Osteoblast (primary cell): Measurements from ENCODE around the gene DAPK1. TPM values are rescaled to one million over a fixed set of nuclear protein-coding genes. Genes with fewer than 3 reads are reported as not detected.

Source experiments
- DNase-seq: peaks from one replicate; pipeline ENCODE4 v3.0.0; 2011; ENCODE audit warnings: low spot score, mixed read lengths; ENCODE audit not compliant: insufficient read length; ENCODE audit errors: missing footprints
- H2AFZ ChIP-seq: 2 replicates; pipeline ENCODE4 v1.6.0; 2011; ENCODE audit warnings: mild to moderate bottlenecking, low read length
- H3K27ac ChIP-seq: 2 replicates; pipeline ENCODE4 v1.5.1; 2011; ENCODE audit warnings: mild to moderate bottlenecking, low read depth, low read length, moderate library complexity
- H3K27me3 ChIP-seq: 2 replicates; pipeline ENCODE4 v1.6.0; 2012; ENCODE audit warnings: mild to moderate bottlenecking, control low read depth, inconsistent platforms, low read length, moderate library complexity; ENCODE audit not compliant: insufficient read depth
- H3K36me3 ChIP-seq: 2 replicates; pipeline ENCODE4 v1.5.1; 2011; ENCODE audit warnings: mild to moderate bottlenecking, low read length, control low read depth, moderate library complexity; ENCODE audit not compliant: insufficient read depth
- H3K4me1 ChIP-seq: 2 replicates; pipeline ENCODE4 v1.5.1; 2011; ENCODE audit warnings: mild to moderate bottlenecking, low read length, control low read depth, moderate library complexity; ENCODE audit not compliant: insufficient read depth
- H3K4me2 ChIP-seq: 2 replicates; pipeline ENCODE4 v1.6.0; 2011; ENCODE audit warnings: mild to moderate bottlenecking, low read length; ENCODE audit not compliant: insufficient read depth
- H3K4me3 ChIP-seq: fragments of 200-600 bp; sonication (generic); 3 replicates; pipeline ENCODE4 v1.5.1; 2012; ENCODE audit warnings: mild to moderate bottlenecking, low read length, inconsistent platforms; ENCODE audit not compliant: insufficient read depth
- H3K79me2 ChIP-seq: 2 replicates; pipeline ENCODE4 v1.6.0; 2012; ENCODE audit warnings: mild to moderate bottlenecking, low read length, control low read depth, inconsistent platforms; ENCODE audit not compliant: insufficient read depth
- H3K9me3 ChIP-seq: 2 replicates; pipeline ENCODE4 v1.5.1; 2011; ENCODE audit warnings: low read depth, low read length, control low read depth
- H4K20me1 ChIP-seq: 2 replicates; pipeline ENCODE4 v1.6.0; 2012; ENCODE audit warnings: mild to moderate bottlenecking, low read length, control low read depth; ENCODE audit not compliant: insufficient read depth
- CTCF ChIP-seq: IDR thresholded peaks from 2 replicates; pipeline ENCODE4 v1.5.1; 2011; ENCODE audit warnings: mild to moderate bottlenecking, low read depth, low read length, moderate library complexity; ENCODE audit errors: extremely low read depth
- total RNA-seq: library from RNA; depleted of rRNA; stranded (reverse); fragments of >200 nt; gene quantifications from 2 replicates; pipeline ENCODE4 v1.2.3, GENCODE V29; 2012

The DAPK1 gene
- total RNA-seq, 1 donor = 55.4 TPM

- Histone ChIP-seq H3K27me3 (peaks cover 2% of the 10 kb centered on the region), H3K27ac (no peak overlapping the region), H3K4me3 (no peak overlapping the region), H3K4me2 (no peak overlapping the region), H3K36me3 (no peaks in the 10 kb centered on the region), H3K79me2 (no peaks in the 10 kb centered on the region), H2AFZ (no peak overlapping the region), H3K9me3 (peaks cover 6% of the 10 kb centered on the region), H3K4me1 (no peaks in the 10 kb centered on the region), H4K20me1 (no peaks in the 10 kb centered on the region)
- no peak for DNase-seq
- TF ChIP-seq CTCF = no peak
Measured at GRCh38 chr9:87665505-87665904, 167.8 kb downstream of the DAPK1 start.

- Histone ChIP-seq H3K4me2 (no peak overlapping the region), H3K4me3 (no peak overlapping the region), H3K27me3 (peaks cover 2% of the 10 kb centered on the region), H3K79me2 (no peaks in the 10 kb centered on the region), H4K20me1 (no peaks in the 10 kb centered on the region), H3K4me1 (no peaks in the 10 kb centered on the region), H2AFZ (no peak overlapping the region), H3K27ac (no peak overlapping the region), H3K9me3 (peaks cover 6% of the 10 kb centered on the region), H3K36me3 (no peaks in the 10 kb centered on the region)
- TF ChIP-seq CTCF = peak; percentile 25
- peak; percentile 66 for DNase-seq
Measured at GRCh38 chr9:87667164-87667738, 169.6 kb downstream of the DAPK1 start.

- no peaks in the 10 kb centered on the region for H4K20me1 ChIP-seq
- H3K36me3 ChIP-seq = no peaks in the 10 kb centered on the region
- H3K9me3 ChIP-seq = peaks cover 6% of the 10 kb centered on the region
- no peak overlapping the region for H3K4me2 ChIP-seq
- no peak overlapping the region for H2AFZ ChIP-seq
- H3K27ac ChIP-seq = no peak overlapping the region
- no peak for DNase-seq
- no peaks in the 10 kb centered on the region for H3K4me1 ChIP-seq
- H3K4me3 ChIP-seq = no peak overlapping the region
- no peak for TF ChIP-seq CTCF
- H3K27me3 ChIP-seq = peaks cover 2% of the 10 kb centered on the region
- no peaks in the 10 kb centered on the region for H3K79me2 ChIP-seq
Measured at GRCh38 chr9:87668222-87668621, 170.6 kb downstream of the DAPK1 start.

GRCh38 chr9:87668722-87669121, 171.1 kb downstream of the DAPK1 start:
- no peak overlapping the region for H2AFZ ChIP-seq
- TF ChIP-seq CTCF = no peak
- H3K27ac ChIP-seq = no peak overlapping the region
- H3K4me3 ChIP-seq = no peak overlapping the region
- no peaks in the 10 kb centered on the region for H3K4me1 ChIP-seq
- no peaks in the 10 kb centered on the region for H4K20me1 ChIP-seq
- no peak overlapping the region for H3K4me2 ChIP-seq
- no peaks in the 10 kb centered on the region for H3K36me3 ChIP-seq
- H3K9me3 ChIP-seq = peaks cover 6% of the 10 kb centered on the region
- no peaks in the 10 kb centered on the region for H3K79me2 ChIP-seq
- DNase-seq = no peak
- H3K27me3 ChIP-seq = peaks cover 2% of the 10 kb centered on the region
